HG02885 (cell line): Measurements from ENCODE around the gene CNOT1.

ENCODE experiments used
- ATAC-seq: cut with Tn5 transposase; IDR thresholded peaks from one replicate; pipeline ENCODE4 v1.9.1; 2021; ENCODE audit warnings: mild to moderate bottlenecking; ENCODE audit not compliant: unreplicated experiment, poor library complexity

The CNOT1 gene

DNA sequence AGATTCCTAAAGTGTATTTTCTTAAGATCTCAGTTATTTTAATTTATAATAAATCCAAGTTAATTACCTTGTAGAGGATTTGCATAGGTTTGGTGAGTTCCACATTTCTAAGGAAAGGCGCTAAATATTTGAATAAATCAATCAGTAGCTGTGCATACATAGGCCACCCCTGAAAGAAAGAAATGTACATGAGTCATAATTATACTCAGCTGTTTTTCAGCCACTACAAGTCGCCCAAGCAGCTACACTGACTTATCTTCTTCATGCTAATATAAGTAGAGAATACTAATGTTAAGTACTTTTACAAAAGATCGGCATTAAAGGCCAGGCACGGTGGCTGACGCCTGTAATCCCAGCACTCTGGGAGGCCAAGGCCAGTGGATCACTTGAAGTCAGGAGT, 99.4 kb downstream of the CNOT1 start:
- no peak for ATAC-seq

DNA sequence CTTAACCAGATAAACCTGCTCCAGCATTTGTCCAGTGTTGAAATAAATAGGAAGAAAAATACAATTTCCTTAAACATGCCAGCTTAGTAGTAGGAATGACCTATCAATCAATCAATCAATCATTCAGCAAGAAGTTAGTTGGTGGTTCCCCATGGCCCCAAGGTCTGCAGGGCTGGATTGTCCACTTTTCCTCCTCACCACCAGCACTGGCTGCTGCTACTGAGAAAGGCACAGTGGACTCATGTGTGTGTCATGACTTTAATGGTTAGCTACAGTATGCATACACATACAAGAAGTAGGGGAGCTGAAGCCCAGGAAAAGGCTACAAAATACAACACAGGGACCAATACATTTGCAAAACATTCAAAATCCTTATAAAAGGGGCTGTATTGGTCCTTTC, 109.9 kb downstream of the CNOT1 start:
- no peak for ATAC-seq

DNA sequence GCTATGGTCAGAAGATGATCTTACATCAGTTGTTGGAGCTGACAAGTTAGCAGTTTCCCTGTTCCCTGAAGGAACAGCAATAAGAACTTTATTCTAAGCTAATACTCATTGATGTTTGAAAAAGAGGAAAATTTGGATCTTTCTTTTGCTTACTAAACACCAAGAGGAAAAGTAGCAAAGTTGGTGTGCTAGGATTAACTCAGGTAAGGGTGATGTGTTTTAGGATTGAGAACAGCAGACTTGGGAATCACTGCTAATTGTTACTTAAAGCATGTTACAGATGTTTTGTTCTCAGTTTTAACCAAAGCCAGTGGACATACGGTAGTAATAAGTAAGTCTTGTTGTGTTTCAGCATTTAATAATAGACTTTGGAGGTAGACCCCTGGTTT, 110.7 kb downstream of the CNOT1 start:
- ATAC-seq: no peak

DNA sequence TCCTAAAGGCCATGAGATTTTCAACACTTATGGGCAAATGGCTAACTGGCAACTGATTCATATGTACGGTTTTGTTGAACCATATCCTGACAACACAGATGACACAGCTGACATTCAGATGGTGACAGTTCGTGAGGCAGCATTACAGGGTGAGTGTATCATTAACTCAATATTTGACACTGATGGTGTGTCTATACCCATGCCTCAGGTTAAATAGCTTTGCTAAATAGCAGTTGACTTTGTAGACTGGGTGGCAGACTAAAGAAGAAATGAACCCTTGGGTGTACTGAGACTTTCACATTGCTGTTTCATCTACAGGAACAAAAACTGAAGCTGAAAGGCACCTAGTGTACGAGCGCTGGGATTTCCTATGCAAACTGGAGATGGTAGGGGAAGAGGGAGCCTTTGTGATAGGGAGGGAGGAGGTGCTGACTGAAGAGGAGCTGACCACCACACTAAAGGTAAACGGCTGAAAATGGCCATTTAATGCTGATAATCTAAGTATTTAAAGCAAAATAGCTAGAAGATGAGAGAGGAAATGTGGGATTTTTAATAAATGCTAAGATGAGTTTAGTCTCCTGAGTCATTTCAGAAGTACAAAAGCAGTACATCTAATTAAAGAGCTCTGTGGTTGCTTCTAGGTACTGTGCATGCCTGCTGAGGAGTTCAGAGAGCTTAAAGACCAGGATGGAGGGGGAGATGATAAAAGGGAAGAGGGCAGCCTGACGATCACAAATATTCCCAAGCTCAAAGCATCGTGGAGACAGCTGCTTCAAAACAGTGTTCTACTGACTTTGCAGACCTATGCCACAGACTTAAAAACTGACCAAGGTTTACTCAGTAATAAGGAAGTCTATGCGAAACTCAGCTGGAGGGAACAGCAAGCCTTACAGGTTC, 111.3 kb downstream of the CNOT1 start:
- ATAC-seq: peak; percentile 48

DNA sequence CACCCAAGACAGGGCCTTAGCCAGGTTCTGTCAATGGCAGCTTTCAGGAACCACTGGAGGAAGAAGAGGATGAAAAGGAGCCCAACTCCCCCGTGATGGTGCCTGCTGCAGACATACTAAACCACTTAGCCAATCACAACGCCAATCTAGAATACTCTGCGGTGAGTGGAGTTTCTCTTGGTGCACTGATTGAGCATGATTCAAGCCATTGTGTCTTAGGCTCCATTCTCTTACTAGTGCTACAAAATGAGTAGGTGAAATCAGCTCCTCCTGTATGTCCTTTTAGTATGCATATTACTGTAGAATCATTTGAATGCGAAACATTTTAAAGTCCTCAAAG, 112.9 kb downstream of the CNOT1 start:
- no peak for ATAC-seq

DNA sequence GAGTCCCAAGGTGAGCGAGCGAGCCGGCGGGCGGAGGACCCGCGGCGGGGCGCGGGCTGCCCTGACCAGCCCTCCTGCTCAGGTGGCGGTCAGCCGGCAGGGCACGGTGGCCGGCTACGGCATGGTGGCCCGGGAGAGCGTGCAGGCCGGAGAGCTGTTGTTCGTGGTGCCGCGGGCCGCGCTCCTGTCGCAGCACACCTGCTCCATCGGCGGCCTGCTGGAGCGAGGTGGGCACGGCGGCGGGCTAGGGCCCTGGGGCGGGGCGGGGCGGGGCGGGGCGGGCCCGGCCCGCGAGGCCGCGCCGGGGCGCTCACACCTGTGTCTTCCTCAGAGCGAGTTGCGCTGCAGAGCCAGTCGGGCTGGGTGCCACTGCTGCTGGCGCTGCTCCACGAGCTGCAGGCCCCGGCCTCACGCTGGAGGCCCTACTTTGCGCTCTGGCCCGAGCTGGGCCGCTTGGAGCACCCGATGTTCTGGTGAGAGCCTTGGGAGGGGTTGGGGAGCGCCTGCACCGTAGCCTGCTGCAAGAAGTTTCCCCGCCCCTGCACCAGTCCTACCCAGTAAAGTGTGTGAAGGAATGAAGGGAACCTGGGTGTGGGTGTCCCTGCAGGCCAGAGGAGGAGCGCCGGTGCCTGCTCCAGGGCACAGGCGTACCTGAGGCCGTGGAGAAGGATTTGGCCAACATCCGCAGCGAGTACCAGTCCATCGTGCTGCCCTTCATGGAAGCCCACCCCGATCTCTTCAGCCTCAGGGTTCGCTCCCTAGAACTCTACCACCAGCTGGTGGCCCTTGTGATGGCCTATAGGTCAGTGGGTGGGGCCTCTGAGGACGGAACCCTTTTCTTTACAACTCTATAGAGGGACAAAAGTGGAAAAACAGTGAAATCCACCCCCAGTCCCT, 113.5 kb downstream of the CNOT1 start:
- ATAC-seq: peak; percentile 30

DNA sequence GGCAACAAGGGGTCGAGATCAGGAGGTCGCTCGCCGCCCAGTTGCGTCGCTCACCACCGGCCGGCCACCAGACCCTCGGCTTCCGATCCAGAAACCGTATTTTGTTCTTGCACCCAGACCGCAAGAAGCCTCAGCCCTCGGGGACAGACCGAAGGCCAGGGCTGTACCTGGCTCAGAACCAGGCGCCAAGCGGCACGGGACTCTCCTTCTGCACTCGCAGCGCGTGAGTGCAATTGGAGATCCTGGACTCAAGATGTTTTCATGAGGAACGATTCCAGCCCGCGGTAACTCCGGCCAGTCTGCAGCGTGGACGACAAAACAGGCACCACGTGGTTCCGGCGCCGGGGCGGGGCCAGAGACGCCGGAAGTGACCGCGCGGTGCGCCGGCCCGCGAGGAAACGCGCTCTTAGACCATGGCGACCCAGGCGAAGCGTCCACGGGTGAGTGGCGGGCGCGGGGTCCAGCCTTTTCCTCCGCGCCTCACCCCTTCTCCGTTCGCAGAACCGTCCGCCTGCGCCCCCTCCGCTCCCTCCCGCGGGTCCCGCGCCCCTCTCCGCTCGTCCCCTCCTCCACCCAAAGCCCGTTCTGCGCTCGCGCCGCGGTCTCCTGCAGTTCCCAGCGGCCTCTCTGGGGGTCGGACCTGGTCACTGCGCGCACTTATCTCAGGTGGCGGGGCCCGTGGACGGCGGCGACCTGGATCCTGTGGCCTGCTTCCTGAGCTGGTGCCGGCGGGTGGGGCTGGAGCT, 114.3 kb downstream of the CNOT1 start, which contains the start of gene SETD6:
TSS of gene SETD6 (plus strand) at position 393 of the 746 bp plus-strand sequence. CDS start at position 414, 21 bp downstream.
- ATAC-seq: peak; percentile 78

DNA sequence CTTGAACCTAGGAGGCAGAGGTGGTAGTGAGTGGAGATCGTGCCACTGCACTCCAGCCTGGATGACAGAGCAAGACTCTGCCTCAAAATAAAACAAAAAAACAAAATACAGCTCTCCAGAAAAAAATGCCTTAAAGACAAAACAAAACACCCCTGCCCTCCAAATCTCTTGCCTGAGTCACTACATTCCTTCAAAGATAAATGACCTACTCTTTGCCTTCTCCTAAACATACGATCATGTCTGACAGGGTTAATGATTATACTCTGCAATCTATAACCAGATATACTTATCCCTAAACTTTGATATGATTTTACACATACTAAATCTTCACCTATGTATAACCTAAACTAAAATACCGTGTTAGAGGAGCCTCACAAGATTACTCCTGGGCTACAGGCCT, 115.8 kb downstream of the CNOT1 start:
- no peak for ATAC-seq

DNA sequence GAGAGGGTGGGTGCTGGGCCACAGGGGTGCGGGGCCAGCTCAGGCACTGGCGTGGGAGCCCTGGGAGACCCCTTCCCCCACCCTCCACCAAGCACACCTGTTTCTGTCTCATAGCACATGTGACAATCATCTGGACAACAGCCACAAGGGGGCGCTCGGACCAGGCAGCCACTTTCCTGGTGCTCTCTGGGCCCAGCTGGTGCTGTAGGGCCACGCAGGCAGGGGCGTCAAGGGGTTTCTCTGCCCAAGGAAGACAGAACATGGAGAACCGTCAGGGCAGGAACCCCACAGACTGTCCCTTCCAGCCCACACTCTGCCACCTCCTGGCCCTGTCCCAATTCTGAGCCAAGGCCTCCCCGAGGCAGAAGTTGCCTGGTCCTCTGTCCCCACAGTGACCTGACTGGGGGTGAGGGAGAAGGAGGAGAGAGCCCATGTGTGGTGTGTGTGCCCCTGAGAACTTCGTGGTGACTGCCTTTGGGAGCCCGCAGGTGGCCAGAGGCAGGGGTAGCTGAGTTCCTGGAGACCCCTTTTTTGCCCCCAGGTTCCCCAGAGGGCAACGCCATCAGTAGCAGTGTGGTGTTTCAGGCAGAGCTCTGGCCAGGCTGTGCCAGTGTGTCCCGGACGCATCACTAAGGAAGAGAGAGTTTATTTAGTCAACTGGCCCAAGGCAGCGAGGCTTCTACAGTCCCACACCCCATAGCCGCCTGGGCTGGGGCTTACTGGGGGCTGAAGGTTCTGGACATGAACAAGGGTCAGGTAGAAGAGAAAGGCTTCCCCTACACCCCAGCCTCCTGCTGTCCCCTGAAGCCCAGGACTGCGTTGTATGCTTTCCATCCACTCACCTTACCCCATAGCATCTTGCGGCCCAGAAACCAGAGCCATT, 117.5 kb downstream of the CNOT1 start:
- ATAC-seq: no peak

DNA sequence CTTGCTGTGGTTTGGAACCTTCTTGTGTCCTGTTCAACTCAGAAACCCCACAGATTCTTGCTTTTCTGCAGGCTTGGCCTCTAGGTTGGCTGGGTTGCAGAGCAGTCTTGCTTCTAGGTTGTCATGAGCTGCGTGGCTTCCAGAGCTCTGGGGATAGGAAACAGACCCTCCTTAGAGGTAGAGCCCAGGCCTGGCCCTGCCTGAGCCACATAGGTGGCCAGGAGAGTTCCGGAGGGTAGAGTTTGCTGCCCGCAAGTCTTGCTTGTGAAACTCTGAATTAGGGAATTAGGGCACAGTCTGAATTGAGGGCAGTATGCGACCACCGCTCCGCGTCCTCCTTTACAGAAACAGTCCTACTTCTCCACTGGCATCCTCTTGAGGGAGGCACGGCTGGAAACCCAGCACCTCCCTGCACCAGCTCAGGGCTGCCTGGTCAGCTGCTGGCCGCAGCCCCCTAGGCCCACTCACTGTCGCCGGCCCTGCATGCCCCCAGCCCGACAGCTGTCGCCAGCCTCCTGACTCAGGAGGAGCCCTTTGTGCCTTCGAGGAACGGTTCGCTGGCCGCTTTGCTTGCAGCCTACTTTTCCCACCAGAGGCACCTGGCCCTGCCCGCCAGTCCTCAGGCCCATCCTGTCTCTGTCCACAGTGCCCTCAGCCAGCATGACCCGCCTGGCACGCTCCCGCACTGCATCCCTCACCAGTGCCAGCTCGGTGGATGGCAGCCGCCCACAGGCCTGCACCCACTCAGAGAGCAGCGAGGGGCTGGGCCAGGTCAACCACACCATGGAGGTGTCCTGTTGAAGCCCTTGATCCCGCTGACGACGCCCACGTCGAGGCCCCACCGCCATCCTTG, 118.6 kb downstream of the CNOT1 start:
- ATAC-seq: no peak

DNA sequence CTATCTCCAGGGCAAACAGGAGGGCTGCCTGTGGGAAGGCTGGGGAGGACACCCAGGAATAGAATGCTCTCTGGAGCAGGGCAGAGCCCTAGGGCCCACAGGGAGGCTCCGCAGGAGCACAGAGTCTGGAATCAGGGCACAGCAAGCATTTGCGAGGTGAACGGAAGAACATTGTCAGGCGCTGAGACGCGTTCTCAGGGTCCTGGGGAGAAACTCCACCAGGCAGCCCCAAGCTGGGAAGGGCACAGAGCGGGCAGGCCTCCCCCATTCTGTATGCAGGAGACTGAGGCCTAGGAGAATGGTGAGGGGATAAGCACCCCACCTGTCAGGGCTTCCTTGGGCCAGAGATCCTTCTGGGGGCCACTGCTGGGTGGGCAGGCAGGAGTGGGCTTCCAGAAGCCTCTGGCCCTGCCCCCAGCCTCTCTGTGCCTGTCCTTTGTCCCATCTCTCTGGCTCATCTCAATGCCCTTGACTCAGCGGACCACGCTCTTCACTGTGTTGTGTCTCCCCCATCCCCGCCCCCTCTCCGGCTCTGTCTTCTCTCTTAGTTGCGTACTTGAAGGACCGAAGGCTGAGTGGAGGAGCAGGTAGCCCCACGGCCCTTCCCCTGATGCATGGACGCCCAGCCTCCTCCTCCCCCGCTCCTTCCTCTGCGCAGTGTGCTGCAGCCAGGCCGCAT, 119.4 kb downstream of the CNOT1 start:
- no peak for ATAC-seq

DNA sequence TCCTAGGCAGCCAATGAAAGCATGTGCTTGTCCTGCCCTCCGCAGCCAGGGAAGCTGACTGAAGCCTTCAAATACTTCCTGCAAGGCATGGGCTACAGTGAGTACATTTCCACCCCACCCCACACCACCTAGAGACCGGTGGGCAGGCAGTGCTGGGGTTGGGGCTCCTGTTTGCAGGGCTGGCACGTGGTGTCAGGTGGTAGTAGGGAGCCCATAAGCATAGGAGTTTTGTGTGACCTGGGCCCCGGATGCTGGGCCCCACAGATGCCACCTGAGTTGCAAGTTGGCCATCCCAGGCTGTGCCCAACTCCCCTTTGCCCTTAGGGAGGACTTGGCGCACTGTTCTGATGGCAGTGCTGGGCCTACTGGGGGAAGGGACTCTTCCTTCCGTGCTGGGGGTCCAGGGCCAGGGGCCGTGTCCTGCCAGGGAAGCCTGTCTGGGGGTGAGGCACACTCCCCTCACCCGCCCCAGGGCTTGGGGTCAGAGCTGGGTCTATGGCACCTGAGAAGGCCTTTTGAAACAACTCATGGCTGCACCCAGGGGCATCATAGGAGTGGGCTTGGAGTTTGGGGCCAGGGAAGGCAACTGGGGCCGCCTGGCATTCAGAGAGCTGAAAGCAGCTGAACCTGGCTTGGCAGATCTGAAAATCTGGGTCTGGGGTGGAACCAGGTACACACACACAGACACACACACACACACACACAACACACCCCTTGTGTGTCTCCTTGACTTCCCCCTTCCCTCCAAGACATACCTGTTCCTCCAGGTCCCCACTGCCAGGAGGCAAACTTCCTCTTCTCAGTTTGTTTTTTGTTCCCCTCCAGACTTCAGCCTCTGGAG, 120.2 kb downstream of the CNOT1 start:
- ATAC-seq: no peak

DNA sequence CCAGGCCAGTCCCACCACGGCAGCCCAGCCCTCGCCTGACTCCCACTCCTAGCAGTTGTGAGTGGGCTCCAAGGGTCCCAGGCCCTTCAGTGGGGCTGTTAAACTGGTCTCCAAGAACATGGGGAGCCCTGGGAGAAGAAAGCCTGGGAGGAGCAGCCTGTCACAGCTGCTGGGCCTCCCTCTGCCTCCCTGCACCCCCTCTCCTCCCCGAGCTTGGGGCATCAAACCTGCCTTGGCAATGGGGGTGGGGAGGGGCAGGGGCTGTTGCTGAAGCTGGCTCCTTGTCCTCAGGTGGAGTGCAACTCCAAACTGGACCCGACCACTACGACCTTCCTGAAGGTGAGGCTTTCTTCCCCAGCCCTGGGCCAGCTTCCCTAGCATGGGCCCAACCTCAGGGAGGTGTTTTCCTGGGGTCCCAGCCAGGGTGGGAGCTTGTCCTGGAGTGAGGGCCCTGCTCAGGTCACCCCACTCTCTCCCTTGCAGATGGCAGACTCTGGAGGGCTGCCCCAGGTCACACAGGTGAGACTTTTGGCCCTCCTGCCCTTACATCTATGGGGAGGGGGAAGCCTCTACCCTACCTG, 120.9 kb downstream of the CNOT1 start:
- no peak for ATAC-seq

DNA sequence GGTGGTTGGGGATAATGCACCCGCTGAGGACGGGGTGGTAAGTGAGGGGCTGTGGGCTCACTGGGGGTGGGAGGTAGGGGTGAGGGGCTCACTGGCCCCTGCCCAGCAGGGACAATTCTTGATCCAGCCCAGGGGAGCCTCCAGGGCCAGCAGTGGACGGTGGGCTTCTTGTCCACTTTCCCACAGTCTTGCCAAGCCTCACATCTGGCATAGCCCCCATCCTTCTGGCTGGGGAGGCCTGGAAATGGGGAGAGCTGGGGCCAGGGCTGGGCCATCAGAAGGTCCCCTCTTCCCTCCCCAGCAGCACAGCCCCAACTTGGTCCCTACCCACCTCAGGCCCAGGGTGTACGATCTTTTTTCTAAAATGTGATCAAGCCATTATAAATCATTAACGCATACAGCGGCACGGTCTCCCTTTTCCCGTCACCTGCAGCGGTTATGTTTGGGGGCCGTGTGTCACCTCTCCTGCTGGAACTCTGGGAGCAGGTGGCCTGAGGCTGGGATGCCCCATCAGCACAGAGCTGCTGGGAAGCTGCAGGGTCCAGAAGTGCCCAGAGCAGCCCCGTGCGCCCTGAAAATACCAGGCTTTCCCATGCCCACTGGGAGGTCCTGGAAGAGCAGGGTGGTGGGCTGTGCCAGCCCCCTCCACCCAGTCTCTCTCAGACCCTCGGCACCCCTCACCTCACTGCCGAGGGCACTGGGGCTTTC, 121.5 kb downstream of the CNOT1 start:
- ATAC-seq: no peak

DNA sequence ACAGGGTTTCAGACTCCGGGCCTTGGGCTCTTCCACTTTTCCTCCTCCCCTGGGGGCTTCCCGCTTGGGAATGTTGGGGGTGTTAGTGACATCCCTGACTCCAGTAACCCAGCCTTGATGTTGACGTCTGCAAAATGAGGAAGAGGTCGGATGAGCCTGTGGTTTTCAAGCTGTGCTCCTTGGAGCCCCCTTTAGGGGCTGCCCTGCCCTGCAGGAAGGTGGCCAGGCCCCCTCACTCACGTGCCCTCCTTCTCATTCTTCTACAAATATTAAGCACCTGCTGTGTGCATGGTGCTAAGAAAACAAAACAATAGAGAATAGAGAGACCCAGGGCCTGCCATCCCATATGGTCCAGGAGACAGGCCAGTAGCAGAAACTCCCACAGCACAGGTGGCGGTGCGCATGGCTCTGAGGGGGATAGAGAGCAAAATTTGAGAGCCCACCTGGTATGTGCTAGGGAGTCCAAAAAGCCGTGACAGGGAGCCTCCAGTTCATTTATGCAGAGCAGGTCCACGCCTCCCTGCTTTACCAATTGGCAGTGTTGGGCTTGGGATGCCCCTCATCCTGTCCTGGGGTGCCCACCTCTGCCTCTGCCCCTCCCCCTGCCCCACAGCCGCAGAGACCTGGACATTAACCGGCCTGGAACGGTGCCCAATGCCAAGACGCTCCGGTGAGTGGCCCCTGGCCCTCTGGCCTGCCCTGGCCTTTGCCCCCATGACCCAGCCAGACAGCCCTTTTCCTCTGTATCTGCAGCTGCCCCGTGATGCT, 122.2 kb downstream of the CNOT1 start:
- no peak for ATAC-seq
